ENCODE measurements around the gene CACNA1C.

DNA sequence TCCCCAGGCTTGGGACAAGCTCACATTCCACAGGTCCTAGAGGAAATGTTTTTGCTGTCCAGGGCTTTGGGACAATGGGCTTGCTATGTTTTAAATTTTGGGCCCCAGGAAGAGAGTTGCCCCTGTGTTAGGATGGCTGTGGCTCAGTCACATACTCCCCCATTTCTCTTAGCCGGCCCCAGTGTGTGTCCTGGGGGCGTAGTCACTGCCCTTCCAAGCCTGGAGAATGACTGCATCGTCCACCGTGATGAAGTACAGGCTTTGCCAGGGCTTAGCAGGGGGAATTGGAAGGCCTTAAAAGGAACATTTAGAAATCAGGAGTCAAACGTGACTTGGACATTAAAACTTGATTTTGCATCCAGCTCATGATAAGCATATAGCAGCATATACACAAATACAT is 293.6 kb downstream of the CACNA1C start:
- TF ChIP-seq, protein P1, sequence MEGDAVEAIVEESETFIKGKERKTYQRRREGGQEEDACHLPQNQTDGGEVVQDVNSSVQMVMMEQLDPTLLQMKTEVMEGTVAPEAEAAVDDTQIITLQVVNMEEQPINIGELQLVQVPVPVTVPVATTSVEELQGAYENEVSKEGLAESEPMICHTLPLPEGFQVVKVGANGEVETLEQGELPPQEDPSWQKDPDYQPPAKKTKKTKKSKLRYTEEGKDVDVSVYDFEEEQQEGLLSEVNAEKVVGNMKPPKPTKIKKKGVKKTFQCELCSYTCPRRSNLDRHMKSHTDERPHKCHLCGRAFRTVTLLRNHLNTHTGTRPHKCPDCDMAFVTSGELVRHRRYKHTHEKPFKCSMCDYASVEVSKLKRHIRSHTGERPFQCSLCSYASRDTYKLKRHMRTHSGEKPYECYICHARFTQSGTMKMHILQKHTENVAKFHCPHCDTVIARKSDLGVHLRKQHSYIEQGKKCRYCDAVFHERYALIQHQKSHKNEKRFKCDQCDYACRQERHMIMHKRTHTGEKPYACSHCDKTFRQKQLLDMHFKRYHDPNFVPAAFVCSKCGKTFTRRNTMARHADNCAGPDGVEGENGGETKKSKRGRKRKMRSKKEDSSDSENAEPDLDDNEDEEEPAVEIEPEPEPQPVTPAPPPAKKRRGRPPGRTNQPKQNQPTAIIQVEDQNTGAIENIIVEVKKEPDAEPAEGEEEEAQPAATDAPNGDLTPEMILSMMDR (conservative IDR thresholded peaks at IDR 0.05) = no peak
- no peak for TF ChIP-seq ZFX (IDR thresholded peaks at IDR 0.05)

Data from C4-2B (cell line).